ENCODE measurements around the gene NOL9.

The NOL9 gene

DNA sequence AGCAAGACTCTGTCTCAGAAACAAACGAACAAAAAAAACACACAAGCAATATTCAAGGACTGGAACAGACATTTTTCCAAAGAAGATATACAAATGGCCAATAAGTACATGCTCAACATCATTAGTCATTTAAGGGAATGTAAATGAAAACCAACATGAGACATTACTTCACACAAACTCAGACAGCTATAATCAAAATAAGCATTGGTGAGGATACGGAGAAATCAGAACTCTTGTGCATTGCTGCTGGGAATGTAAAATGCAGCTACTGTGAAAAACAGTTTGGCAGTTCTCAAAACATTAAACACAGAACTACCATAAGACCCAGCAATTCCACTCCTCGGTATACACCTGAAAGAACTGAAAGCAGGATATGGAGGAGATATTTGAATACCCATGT is 15.4 kb downstream of the NOL9 start:
- H3K9me2 ChIP-seq (ENCODE audit: low read depth, low read length) = no peaks in the 10 kb centered on the region
- no peaks in the 10 kb centered on the region for H3F3A ChIP-seq (ENCODE audit: insufficient read depth, low read length)
- H3K27me3 ChIP-seq (ENCODE audit: insufficient read depth, low read length) = no peaks in the 10 kb centered on the region
- H3K4me3 ChIP-seq (ENCODE audit: low read depth, low read length, poor library complexity, severe bottlenecking) = no peak overlapping the region
- no peak overlapping the region for H3K9ac ChIP-seq (ENCODE audit: low read length)
- peaks cover 80% of the 10 kb centered on the region for H3K36me3 ChIP-seq (ENCODE audit: insufficient read depth, low read length)
- TF ChIP-seq, protein P1, sequence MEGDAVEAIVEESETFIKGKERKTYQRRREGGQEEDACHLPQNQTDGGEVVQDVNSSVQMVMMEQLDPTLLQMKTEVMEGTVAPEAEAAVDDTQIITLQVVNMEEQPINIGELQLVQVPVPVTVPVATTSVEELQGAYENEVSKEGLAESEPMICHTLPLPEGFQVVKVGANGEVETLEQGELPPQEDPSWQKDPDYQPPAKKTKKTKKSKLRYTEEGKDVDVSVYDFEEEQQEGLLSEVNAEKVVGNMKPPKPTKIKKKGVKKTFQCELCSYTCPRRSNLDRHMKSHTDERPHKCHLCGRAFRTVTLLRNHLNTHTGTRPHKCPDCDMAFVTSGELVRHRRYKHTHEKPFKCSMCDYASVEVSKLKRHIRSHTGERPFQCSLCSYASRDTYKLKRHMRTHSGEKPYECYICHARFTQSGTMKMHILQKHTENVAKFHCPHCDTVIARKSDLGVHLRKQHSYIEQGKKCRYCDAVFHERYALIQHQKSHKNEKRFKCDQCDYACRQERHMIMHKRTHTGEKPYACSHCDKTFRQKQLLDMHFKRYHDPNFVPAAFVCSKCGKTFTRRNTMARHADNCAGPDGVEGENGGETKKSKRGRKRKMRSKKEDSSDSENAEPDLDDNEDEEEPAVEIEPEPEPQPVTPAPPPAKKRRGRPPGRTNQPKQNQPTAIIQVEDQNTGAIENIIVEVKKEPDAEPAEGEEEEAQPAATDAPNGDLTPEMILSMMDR (IDR thresholded peaks at IDR 0.05; ENCODE audit: low read length) = no peak
- no peak for TF ChIP-seq EZH2 (IDR thresholded peaks at IDR 0.05; ENCODE audit: borderline replicate concordance, low read length)
- H4K20me1 ChIP-seq (ENCODE audit: insufficient read depth, low read length) = no peaks in the 10 kb centered on the region
- no peak overlapping the region for H2AFZ ChIP-seq (ENCODE audit: low read length)
- no peaks in the 10 kb centered on the region for H3K4me1 ChIP-seq (ENCODE audit: insufficient read depth, low read length, severe bottlenecking)
- H3K9me3 ChIP-seq (ENCODE audit: low read length) = no peaks in the 10 kb centered on the region
- H3K27ac ChIP-seq (ENCODE audit: low read depth, low read length, poor library complexity, severe bottlenecking) = no peak overlapping the region
- no peak overlapping the region for H3K4me2 ChIP-seq (ENCODE audit: low read length)
- H3K79me2 ChIP-seq (ENCODE audit: insufficient read depth, low read length) = no peaks in the 10 kb centered on the region

DNA sequence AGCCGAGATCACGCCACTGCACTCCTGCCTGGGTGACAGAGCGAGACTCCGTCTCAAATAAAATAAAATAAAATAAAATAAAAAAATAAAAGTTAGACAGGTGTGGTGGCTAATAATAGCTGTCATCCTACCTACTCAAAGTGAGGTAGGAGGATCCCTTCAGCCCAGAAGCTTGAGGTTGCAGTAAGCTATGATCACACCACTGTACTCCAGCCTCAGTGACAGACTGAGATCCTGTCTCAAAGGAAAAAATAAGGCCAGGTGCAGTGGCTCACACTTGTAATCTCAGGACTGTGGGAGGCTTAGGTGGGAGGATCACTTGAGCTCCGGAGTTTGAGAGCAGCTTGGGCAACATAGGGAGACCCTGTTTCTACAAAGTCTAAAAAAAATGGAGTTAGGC is 18.0 kb downstream of the NOL9 start:
- Histone ChIP-seq H3K27me3 (ENCODE audit: insufficient read depth, low read length) (no peaks in the 10 kb centered on the region), H3K4me1 (ENCODE audit: insufficient read depth, low read length, severe bottlenecking) (no peaks in the 10 kb centered on the region), H3K9ac (ENCODE audit: low read length) (no peak overlapping the region), H3F3A (ENCODE audit: insufficient read depth, low read length) (no peaks in the 10 kb centered on the region), H3K9me3 (ENCODE audit: low read length) (no peaks in the 10 kb centered on the region), H4K20me1 (ENCODE audit: insufficient read depth, low read length) (no peaks in the 10 kb centered on the region), H2AFZ (ENCODE audit: low read length) (no peak overlapping the region), H3K4me3 (ENCODE audit: low read depth, low read length, poor library complexity, severe bottlenecking) (no peak overlapping the region), H3K4me2 (ENCODE audit: low read length) (no peak overlapping the region), H3K9me2 (ENCODE audit: low read depth, low read length) (no peaks in the 10 kb centered on the region), H3K36me3 (ENCODE audit: insufficient read depth, low read length) (peaks cover 88% of the 10 kb centered on the region), H3K27ac (ENCODE audit: low read depth, low read length, poor library complexity, severe bottlenecking) (no peak overlapping the region), H3K79me2 (ENCODE audit: insufficient read depth, low read length) (no peaks in the 10 kb centered on the region)
- TF ChIP-seq EZH2 (IDR thresholded peaks at IDR 0.05; ENCODE audit: borderline replicate concordance, low read length) = no peak
- TF ChIP-seq, protein P1 (IDR thresholded peaks at IDR 0.05; ENCODE audit: low read length) = no peak

DNA sequence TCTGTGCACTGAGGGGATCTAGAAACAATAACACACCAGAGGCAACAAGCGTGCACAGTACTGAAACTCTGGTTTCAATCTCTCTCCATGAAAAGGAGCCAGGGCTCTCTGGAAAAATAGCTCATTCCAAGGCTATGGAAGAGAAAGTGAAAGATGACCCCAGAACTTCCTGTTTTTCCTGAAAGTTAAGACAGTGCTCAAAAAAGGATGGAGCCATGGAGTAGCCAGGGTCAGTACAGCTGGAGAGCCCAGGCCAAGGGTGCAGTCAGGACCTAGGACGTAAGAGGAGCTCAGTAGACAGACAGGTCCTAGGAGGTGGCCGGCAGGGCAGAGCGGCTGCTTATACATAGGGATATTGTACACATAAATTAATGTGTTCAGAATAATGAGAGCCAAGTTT is 19.1 kb downstream of the NOL9 start:
- peaks cover 87% of the 10 kb centered on the region for H3K36me3 ChIP-seq (ENCODE audit: insufficient read depth, low read length)
- no peaks in the 10 kb centered on the region for H3K4me1 ChIP-seq (ENCODE audit: insufficient read depth, low read length, severe bottlenecking)
- no peaks in the 10 kb centered on the region for H3F3A ChIP-seq (ENCODE audit: insufficient read depth, low read length)
- no peaks in the 10 kb centered on the region for H4K20me1 ChIP-seq (ENCODE audit: insufficient read depth, low read length)
- no peaks in the 10 kb centered on the region for H3K9me3 ChIP-seq (ENCODE audit: low read length)
- no peak overlapping the region for H2AFZ ChIP-seq (ENCODE audit: low read length)
- no peak overlapping the region for H3K27ac ChIP-seq (ENCODE audit: low read depth, low read length, poor library complexity, severe bottlenecking)
- no peak overlapping the region for H3K9ac ChIP-seq (ENCODE audit: low read length)
- no peaks in the 10 kb centered on the region for H3K79me2 ChIP-seq (ENCODE audit: insufficient read depth, low read length)
- TF ChIP-seq, protein P1 (IDR thresholded peaks at IDR 0.05; ENCODE audit: low read length) = no peak
- TF ChIP-seq EZH2 (IDR thresholded peaks at IDR 0.05; ENCODE audit: borderline replicate concordance, low read length) = no peak
- H3K27me3 ChIP-seq (ENCODE audit: insufficient read depth, low read length) = no peaks in the 10 kb centered on the region
- no peak overlapping the region for H3K4me3 ChIP-seq (ENCODE audit: low read depth, low read length, poor library complexity, severe bottlenecking)
- no peaks in the 10 kb centered on the region for H3K9me2 ChIP-seq (ENCODE audit: low read depth, low read length)
- no peak overlapping the region for H3K4me2 ChIP-seq (ENCODE audit: low read length)

All from OCI-LY1 (cell line).